ENCODE data around the gene LTBP1.

LTBP1 gene

DNA sequence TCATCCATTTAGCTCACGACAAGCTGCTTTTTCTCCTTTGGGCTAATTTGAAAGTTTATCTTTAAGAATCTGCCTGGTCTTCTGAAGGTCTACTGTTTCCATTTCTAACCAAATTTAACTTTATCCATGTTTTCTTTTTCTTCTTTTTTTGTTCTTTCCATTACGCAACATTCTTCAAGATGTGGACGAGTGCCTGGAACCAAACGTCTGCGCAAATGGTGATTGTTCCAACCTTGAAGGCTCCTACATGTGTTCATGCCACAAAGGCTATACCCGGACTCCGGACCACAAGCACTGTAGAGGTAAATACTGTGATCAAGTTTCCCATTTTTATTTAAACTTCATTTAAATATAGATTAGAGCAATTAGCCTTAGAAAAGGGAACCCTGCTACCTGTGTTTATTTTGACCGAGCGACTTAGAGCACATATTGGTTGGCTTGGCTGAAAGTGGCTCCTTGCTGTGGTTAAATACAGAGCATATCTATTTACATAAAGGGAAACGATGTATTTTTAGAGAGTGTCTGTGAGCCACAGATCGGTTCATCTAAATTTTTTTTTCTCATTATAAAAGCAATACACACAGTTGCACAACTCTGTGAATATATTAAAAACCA lies 346.3 kb downstream of the LTBP1 start:
- H3K9me3 ChIP-seq (ENCODE audit: control insufficient read depth in 2 of 2, low read length in 2 of 2), result no peaks in the 10 kb centered on the region
- H3K36me3 ChIP-seq (ENCODE audit: control insufficient read depth in 2 of 2, insufficient read depth in 2 of 2, low read length in 2 of 2), result no peaks in the 10 kb centered on the region
- peaks cover 0 to 17% of the 10 kb centered on the region in 2 donors for H3K4me1 ChIP-seq (ENCODE audit: control insufficient read depth in 2 of 2, insufficient read depth in 2 of 2, low read length in 2 of 2)
- H3K27ac ChIP-seq (ENCODE audit: low read depth in 2 of 2, low read length in 2 of 2), result no peak overlapping the region
- no peak overlapping the region for H3K9ac ChIP-seq (ENCODE audit: low read depth in 1 of 2, low read length in 2 of 2)
- H3K27me3 ChIP-seq (ENCODE audit: control insufficient read depth in 2 of 2, insufficient read depth in 2 of 2, low read length in 2 of 2), result no peaks in the 10 kb centered on the region
- H3K4me3 ChIP-seq (ENCODE audit: low read length in 2 of 2), result no peak overlapping the region

DNA sequence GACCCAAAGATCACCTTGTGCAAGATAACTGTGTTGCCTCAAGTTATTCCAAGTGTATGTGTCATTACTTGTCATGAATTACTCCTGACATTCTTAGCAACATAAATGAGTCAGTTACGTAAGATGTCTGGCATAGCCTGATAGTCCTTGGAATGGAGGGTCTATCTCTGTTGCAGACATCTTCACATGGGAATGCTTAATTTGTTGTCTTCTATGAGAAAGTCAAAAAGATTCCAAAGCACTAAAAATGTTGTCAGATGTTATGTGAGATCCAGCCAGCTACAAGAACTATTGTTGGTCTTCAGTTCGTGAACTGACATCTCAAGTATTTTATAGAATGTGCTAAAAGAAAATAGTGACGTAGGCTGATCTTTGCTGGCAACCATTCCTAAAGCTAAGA lies 351.5 kb downstream of the LTBP1 start:
- H3K4me1 ChIP-seq (ENCODE audit: control insufficient read depth in 2 of 2, insufficient read depth in 2 of 2, low read length in 2 of 2), result no peaks in the 10 kb centered on the region
- H3K27me3 ChIP-seq (ENCODE audit: control insufficient read depth in 2 of 2, insufficient read depth in 2 of 2, low read length in 2 of 2), result no peaks in the 10 kb centered on the region
- H3K9ac ChIP-seq (ENCODE audit: low read depth in 1 of 2, low read length in 2 of 2), result no peak overlapping the region
- no peak overlapping the region for H3K4me3 ChIP-seq (ENCODE audit: low read length in 2 of 2)
- no peak overlapping the region for H3K27ac ChIP-seq (ENCODE audit: low read depth in 2 of 2, low read length in 2 of 2)
- H3K36me3 ChIP-seq (ENCODE audit: control insufficient read depth in 2 of 2, insufficient read depth in 2 of 2, low read length in 2 of 2), result no peaks in the 10 kb centered on the region
- no peaks in the 10 kb centered on the region for H3K9me3 ChIP-seq (ENCODE audit: control insufficient read depth in 2 of 2, low read length in 2 of 2)

- no peak overlapping the region for H3K9ac ChIP-seq (ENCODE audit: low read depth in 1 of 2, low read length in 2 of 2)
- no peak overlapping the region for H3K4me3 ChIP-seq (ENCODE audit: low read length in 2 of 2)
- no peak overlapping the region for H3K27ac ChIP-seq (ENCODE audit: low read depth in 2 of 2, low read length in 2 of 2)
- no peaks in the 10 kb centered on the region for H3K9me3 ChIP-seq (ENCODE audit: control insufficient read depth in 2 of 2, low read length in 2 of 2)
- H3K4me1 ChIP-seq (ENCODE audit: control insufficient read depth in 2 of 2, insufficient read depth in 2 of 2, low read length in 2 of 2), result peaks cover 0 to 4% of the 10 kb centered on the region in 2 donors
- H3K27me3 ChIP-seq (ENCODE audit: control insufficient read depth in 2 of 2, insufficient read depth in 2 of 2, low read length in 2 of 2), result no peaks in the 10 kb centered on the region
- no peaks in the 10 kb centered on the region for H3K36me3 ChIP-seq (ENCODE audit: control insufficient read depth in 2 of 2, insufficient read depth in 2 of 2, low read length in 2 of 2)
These were observed 354.6 kb downstream of the LTBP1 start for GRCh38 chr2:33301355-33301754.

GRCh38 chr2:33302348-33302747 lies 355.6 kb downstream of the LTBP1 start:
- Histone ChIP-seq H3K4me1 (ENCODE audit: control insufficient read depth in 2 of 2, insufficient read depth in 2 of 2, low read length in 2 of 2) (peaks cover 0 to 4% of the 10 kb centered on the region in 2 donors), H3K4me3 (ENCODE audit: low read length in 2 of 2) (no peak overlapping the region), H3K9me3 (ENCODE audit: control insufficient read depth in 2 of 2, low read length in 2 of 2) (no peaks in the 10 kb centered on the region), H3K36me3 (ENCODE audit: control insufficient read depth in 2 of 2, insufficient read depth in 2 of 2, low read length in 2 of 2) (no peaks in the 10 kb centered on the region), H3K27ac (ENCODE audit: low read depth in 2 of 2, low read length in 2 of 2) (no peak overlapping the region), H3K27me3 (ENCODE audit: control insufficient read depth in 2 of 2, insufficient read depth in 2 of 2, low read length in 2 of 2) (no peaks in the 10 kb centered on the region), H3K9ac (ENCODE audit: low read depth in 1 of 2, low read length in 2 of 2) (no peak overlapping the region)

DNA sequence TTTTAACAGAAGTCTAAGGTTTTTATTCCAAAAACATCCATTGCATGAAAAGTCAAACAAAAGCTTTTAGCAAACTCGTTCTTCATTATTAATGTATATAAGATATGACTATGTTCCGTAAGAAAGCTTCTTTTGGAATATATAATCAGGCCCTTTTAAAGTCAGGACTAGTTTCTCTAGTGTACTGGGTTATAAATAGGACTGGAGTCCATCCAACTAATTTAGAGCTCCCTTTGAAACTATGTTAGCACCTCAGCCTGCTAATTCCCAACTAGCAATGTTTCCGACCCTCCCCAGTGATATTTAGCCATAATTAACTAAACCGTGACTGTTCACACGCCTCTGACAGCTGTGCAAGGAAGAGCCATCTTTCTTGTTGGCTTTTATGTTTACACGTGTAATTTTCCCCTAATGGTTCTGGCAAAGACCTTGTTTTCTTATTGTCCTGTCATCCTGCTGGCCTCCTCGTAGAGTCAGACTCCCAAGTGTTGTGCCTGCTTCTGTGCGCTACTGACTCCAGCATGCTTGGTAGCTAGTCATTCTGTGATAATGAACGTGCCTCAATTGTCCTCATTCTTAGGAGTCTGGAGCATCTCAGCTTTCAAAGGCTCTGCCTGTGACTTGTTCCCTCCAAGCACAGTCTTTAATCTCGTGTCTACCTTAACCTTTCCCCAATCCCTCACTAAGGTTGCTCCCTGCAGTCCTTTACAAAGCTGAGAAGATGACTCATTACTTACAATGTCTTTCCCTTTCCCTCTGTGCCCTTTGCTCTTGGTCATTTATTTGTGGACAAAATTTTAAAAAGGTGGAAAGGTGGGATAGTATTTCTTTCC lies 357.5 kb downstream of the LTBP1 start:
- no peak overlapping the region for H3K4me3 ChIP-seq (ENCODE audit: low read length in 2 of 2)
- peak overlapping the region; percentile 28 to 33 for H3K27ac ChIP-seq (ENCODE audit: low read depth in 2 of 2, low read length in 2 of 2)
- H3K9ac ChIP-seq (ENCODE audit: low read depth in 1 of 2, low read length in 2 of 2), result no peak overlapping the region
- H3K9me3 ChIP-seq (ENCODE audit: control insufficient read depth in 2 of 2, low read length in 2 of 2), result no peaks in the 10 kb centered on the region
- H3K27me3 ChIP-seq (ENCODE audit: control insufficient read depth in 2 of 2, insufficient read depth in 2 of 2, low read length in 2 of 2), result no peaks in the 10 kb centered on the region
- peaks cover 0 to 4% of the 10 kb centered on the region in 2 donors for H3K4me1 ChIP-seq (ENCODE audit: control insufficient read depth in 2 of 2, insufficient read depth in 2 of 2, low read length in 2 of 2)
- no peaks in the 10 kb centered on the region for H3K36me3 ChIP-seq (ENCODE audit: control insufficient read depth in 2 of 2, insufficient read depth in 2 of 2, low read length in 2 of 2)

DNA sequence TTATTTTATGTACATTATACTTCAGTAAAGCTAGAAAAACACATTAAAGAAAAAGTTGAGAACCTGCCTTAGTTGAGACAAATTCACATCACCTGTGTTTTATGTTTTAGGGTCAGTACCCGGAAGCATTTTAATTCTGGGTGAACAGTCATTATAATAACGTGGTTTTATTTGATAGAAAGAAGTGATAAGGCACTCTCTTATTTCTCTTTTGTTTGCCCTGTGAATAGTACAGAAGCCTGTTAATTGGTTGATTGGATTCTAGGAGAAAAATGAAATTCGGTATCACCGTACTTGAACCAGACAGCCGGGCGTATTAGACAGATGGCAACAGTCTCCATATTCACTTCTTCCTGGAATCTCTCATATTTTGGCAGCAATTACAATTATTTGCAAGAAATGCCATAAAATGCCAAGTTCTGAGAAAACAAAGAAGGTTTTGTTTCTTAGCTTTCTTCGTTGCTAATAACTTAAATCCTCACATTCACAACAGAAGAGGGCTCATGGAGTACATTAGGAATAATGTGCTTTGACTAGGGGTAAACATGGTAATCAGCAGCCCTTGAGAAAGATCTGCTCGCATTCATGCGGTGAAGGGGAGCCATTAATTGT lies 361.0 kb downstream of the LTBP1 start:
- Histone ChIP-seq H3K9ac (ENCODE audit: low read depth in 1 of 2, low read length in 2 of 2) (no peak overlapping the region), H3K4me1 (ENCODE audit: control insufficient read depth in 2 of 2, insufficient read depth in 2 of 2, low read length in 2 of 2) (peaks cover 0 to 4% of the 10 kb centered on the region in 2 donors), H3K9me3 (ENCODE audit: control insufficient read depth in 2 of 2, low read length in 2 of 2) (no peaks in the 10 kb centered on the region), H3K36me3 (ENCODE audit: control insufficient read depth in 2 of 2, insufficient read depth in 2 of 2, low read length in 2 of 2) (no peaks in the 10 kb centered on the region), H3K4me3 (ENCODE audit: low read length in 2 of 2) (no peak overlapping the region), H3K27me3 (ENCODE audit: control insufficient read depth in 2 of 2, insufficient read depth in 2 of 2, low read length in 2 of 2) (no peaks in the 10 kb centered on the region), H3K27ac (ENCODE audit: low read depth in 2 of 2, low read length in 2 of 2) (no peak overlapping the region)

DNA sequence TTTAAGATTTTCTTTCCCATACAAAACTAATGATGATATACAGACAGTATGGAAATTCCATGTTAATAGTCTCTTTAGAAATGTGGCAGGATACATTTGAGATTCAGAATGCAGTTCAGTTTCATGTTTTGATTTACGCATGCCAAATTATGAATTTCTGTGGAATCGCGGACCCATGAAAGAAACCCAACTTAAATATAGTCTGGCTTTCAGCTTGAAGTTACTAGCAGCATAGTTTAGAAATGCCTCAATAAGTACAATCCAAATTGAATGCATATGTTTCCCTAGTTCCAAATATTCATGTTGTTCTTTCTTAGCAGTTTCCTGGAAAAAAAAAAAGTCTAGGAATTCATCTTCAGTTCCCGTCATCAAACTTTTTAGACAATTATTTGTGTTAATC lies 365.6 kb downstream of the LTBP1 start:
- no peaks in the 10 kb centered on the region for H3K9me3 ChIP-seq (ENCODE audit: control insufficient read depth in 2 of 2, low read length in 2 of 2)
- no peaks in the 10 kb centered on the region for H3K36me3 ChIP-seq (ENCODE audit: control insufficient read depth in 2 of 2, insufficient read depth in 2 of 2, low read length in 2 of 2)
- H3K27ac ChIP-seq (ENCODE audit: low read depth in 2 of 2, low read length in 2 of 2), result no peak overlapping the region
- H3K4me1 ChIP-seq (ENCODE audit: control insufficient read depth in 2 of 2, insufficient read depth in 2 of 2, low read length in 2 of 2), result no peaks in the 10 kb centered on the region
- H3K27me3 ChIP-seq (ENCODE audit: control insufficient read depth in 2 of 2, insufficient read depth in 2 of 2, low read length in 2 of 2), result no peaks in the 10 kb centered on the region
- H3K4me3 ChIP-seq (ENCODE audit: low read length in 2 of 2), result no peak overlapping the region
- H3K9ac ChIP-seq (ENCODE audit: low read depth in 1 of 2, low read length in 2 of 2), result no peak overlapping the region

DNA sequence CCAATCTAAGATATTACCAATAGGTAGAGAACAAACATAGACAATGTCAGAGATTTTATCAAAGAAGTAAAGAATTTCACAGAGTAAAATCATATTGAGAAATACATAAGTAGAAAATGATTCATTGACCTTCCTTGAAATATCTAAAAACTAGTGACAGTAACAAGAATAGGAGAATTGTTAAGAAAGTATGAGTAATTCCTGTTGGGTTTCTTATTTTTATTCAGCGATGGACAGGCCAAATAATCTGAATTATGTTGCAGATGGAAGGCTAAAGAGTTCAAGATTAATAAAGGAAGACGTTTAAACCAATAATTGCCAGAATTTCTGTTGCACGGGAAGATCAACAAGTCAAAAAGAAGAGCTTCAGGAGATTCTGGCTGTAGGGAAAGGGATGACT lies 366.3 kb downstream of the LTBP1 start:
- H3K27me3 ChIP-seq (ENCODE audit: control insufficient read depth in 2 of 2, insufficient read depth in 2 of 2, low read length in 2 of 2), result no peaks in the 10 kb centered on the region
- no peak overlapping the region for H3K27ac ChIP-seq (ENCODE audit: low read depth in 2 of 2, low read length in 2 of 2)
- H3K9me3 ChIP-seq (ENCODE audit: control insufficient read depth in 2 of 2, low read length in 2 of 2), result no peaks in the 10 kb centered on the region
- no peaks in the 10 kb centered on the region for H3K36me3 ChIP-seq (ENCODE audit: control insufficient read depth in 2 of 2, insufficient read depth in 2 of 2, low read length in 2 of 2)
- no peak overlapping the region for H3K9ac ChIP-seq (ENCODE audit: low read depth in 1 of 2, low read length in 2 of 2)
- H3K4me1 ChIP-seq (ENCODE audit: control insufficient read depth in 2 of 2, insufficient read depth in 2 of 2, low read length in 2 of 2), result no peaks in the 10 kb centered on the region
- H3K4me3 ChIP-seq (ENCODE audit: low read length in 2 of 2), result no peak overlapping the region

DNA sequence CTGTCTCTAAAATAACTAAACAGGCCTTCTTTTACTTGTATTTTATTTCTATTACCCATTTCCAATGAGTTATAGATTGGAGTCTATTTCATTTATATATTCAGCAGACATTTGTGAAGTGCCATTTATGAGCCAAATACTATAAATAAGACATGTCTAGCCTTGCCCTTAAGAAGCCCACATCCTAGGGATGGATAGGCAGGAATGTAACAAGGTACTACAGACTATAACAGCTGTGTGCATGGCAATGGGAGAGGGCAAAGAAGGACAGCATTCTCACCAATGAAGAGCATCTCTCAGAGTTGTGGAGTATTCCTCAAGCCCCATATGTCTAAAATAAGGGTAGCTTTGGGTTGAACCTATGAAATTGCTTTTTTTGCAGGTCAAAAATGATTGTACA lies 367.8 kb downstream of the LTBP1 start:
- no peaks in the 10 kb centered on the region for H3K9me3 ChIP-seq (ENCODE audit: control insufficient read depth in 2 of 2, low read length in 2 of 2)
- no peak overlapping the region for H3K4me3 ChIP-seq (ENCODE audit: low read length in 2 of 2)
- no peak overlapping the region for H3K27ac ChIP-seq (ENCODE audit: low read depth in 2 of 2, low read length in 2 of 2)
- H3K36me3 ChIP-seq (ENCODE audit: control insufficient read depth in 2 of 2, insufficient read depth in 2 of 2, low read length in 2 of 2), result no peaks in the 10 kb centered on the region
- no peaks in the 10 kb centered on the region for H3K27me3 ChIP-seq (ENCODE audit: control insufficient read depth in 2 of 2, insufficient read depth in 2 of 2, low read length in 2 of 2)
- no peak overlapping the region for H3K9ac ChIP-seq (ENCODE audit: low read depth in 1 of 2, low read length in 2 of 2)
- no peaks in the 10 kb centered on the region for H3K4me1 ChIP-seq (ENCODE audit: control insufficient read depth in 2 of 2, insufficient read depth in 2 of 2, low read length in 2 of 2)

- Histone ChIP-seq H3K27ac (ENCODE audit: low read depth in 2 of 2, low read length in 2 of 2) (no peak overlapping the region), H3K9me3 (ENCODE audit: control insufficient read depth in 2 of 2, low read length in 2 of 2) (no peaks in the 10 kb centered on the region), H3K27me3 (ENCODE audit: control insufficient read depth in 2 of 2, insufficient read depth in 2 of 2, low read length in 2 of 2) (no peaks in the 10 kb centered on the region), H3K9ac (ENCODE audit: low read depth in 1 of 2, low read length in 2 of 2) (no peak overlapping the region), H3K4me3 (ENCODE audit: low read length in 2 of 2) (no peak overlapping the region), H3K4me1 (ENCODE audit: control insufficient read depth in 2 of 2, insufficient read depth in 2 of 2, low read length in 2 of 2) (no peaks in the 10 kb centered on the region), H3K36me3 (ENCODE audit: control insufficient read depth in 2 of 2, insufficient read depth in 2 of 2, low read length in 2 of 2) (no peaks in the 10 kb centered on the region)
These were observed 369.6 kb downstream of the LTBP1 start for GRCh38 chr2:33316328-33316727.
